HL-60 (cell line): ENCODE results near the gene S1PR2.

Experiments used
- CTCF ChIP-seq: IDR thresholded peaks from one replicate; pipeline ENCODE4 v1.5.1; 2011; ENCODE audit warnings: low read length, control low read depth, inconsistent platforms; ENCODE audit not compliant: insufficient read depth
- GABPA ChIP-seq: IDR thresholded peaks from 2 replicates; pipeline ENCODE4 v1.6.1; 2012; ENCODE audit warnings: low read depth
- POLR2AphosphoS5 ChIP-seq: IDR thresholded peaks from 2 replicates; pipeline ENCODE4 v1.6.1; 2012; ENCODE audit warnings: low read depth
- REST ChIP-seq: IDR thresholded peaks from 2 replicates; pipeline ENCODE4 v1.6.1; 2012; ENCODE audit warnings: low read depth; ENCODE audit not compliant: insufficient replicate concordance

GRCh38 chr19:10190026-10190425, 41.1 kb downstream of the S1PR2 start:
- no peak for TF ChIP-seq REST
- no peak for TF ChIP-seq CTCF
- TF ChIP-seq POLR2AphosphoS5, result no peak
- TF ChIP-seq GABPA, result no peak
